K562 (cell line): ENCODE data around the gene ZNF213. TPM values are rescaled to one million over a fixed set of nuclear protein-coding genes. Genes with fewer than 3 reads are reported as not detected.

ENCODE experiments used
- FOXA3 ChIP-seq, 2 experiments: fragments of 450-650 bp in 1 of 2; sonication (generic) in 1 of 2; formaldehyde crosslinking; IDR thresholded peaks in 1 of 2; conservative IDR thresholded peaks in 1 of 2; 2 replicates each; pipeline versions ENCODE4 v1.4.0 to v1.8.0; 2020 to 2022; ENCODE audit warnings: mild to moderate bottlenecking in 2 of 2, missing genetic modification reagents in 1 of 2
- GABPB1 ChIP-seq: sonication (generic); formaldehyde crosslinking; IDR thresholded peaks from 2 replicates; pipeline ENCODE4 v1.8.0; 2022; ENCODE audit warnings: mild to moderate bottlenecking, missing genetic modification reagents
- NFIC ChIP-seq: fragments of 450-650 bp; IDR thresholded peaks from 2 replicates; pipeline ENCODE4 v1.6.1; 2017; ENCODE audit warnings: mild to moderate bottlenecking, inconsistent platforms
- POLR2G ChIP-seq: fragments of 200-400 bp; formaldehyde crosslinking; IDR thresholded peaks from 2 replicates; pipeline ENCODE4 v1.6.1; 2017; ENCODE audit warnings: low read depth, mild to moderate bottlenecking, antibody characterized with exemption, low read length, moderate library complexity
- RB1 ChIP-seq: fragments of 450-650 bp; IDR thresholded peaks from 2 replicates; pipeline ENCODE4 v1.6.1; 2017; ENCODE audit warnings: low read depth, mild to moderate bottlenecking
- RBBP5 ChIP-seq: fragments of 200-600 bp; sonication (generic); IDR thresholded peaks from 2 replicates; pipeline ENCODE4 v1.6.1; 2012; ENCODE audit warnings: borderline replicate concordance, mild to moderate bottlenecking, low read length, control low read depth, inconsistent platforms; ENCODE audit not compliant: insufficient read depth, poor library complexity, severe bottlenecking
- RFX7 ChIP-seq: fragments of 250-450 bp; sonication (Bioruptor Pico); IDR thresholded peaks from 2 replicates; pipeline ENCODE4 v1.5.1; 2021; ENCODE audit warnings: mild to moderate bottlenecking
- TRIM28 ChIP-seq: fragments of 450-650 bp; IDR thresholded peaks from 2 replicates; pipeline ENCODE4 v1.6.1; 2017
- VEZF1 ChIP-seq: fragments of 200-800 bp; sonication (Bioruptor generic); IDR thresholded peaks from 2 replicates; pipeline ENCODE4 v1.6.1; 2017; ENCODE audit warnings: missing genetic modification characterization, missing compliant biosample characterization
- ZBTB11 ChIP-seq, 3 experiments: fragments of 200-800 bp in 1 of 3; fragments of 250-450 bp in 1 of 3; fragments of 450-650 bp in 1 of 3; sonication (Bioruptor Pico) in 1 of 3; sonication (Bioruptor generic) in 1 of 3; formaldehyde crosslinking in 1 of 3; IDR thresholded peaks; 2 replicates each; pipeline versions ENCODE4 v1.6.1 to v1.8.0; 2016 to 2022; ENCODE audit warnings: mild to moderate bottlenecking in 2 of 3, missing genetic modification characterization in 2 of 3, missing compliant biosample characterization in 1 of 3, moderate library complexity in 1 of 3
- ZBTB40 ChIP-seq, 2 experiments: fragments of 450-650 bp in 1 of 2; sonication (generic) in 1 of 2; formaldehyde crosslinking in 1 of 2; IDR thresholded peaks; 2 replicates each; pipeline versions ENCODE4 v1.7.1 to v1.9.0; 2016 to 2022; ENCODE audit warnings: inconsistent platforms in 1 of 2, mild to moderate bottlenecking in 1 of 2, missing genetic modification reagents in 1 of 2
- ZBTB7A ChIP-seq: IDR thresholded peaks from 2 replicates; pipeline ENCODE4 v1.6.1; 2011; ENCODE audit warnings: low read depth, mild to moderate bottlenecking, low read length, moderate library complexity, borderline replicate concordance; ENCODE audit not compliant: control insufficient read depth
- polyA plus RNA-seq, 8 experiments: library from polyadenylated mRNA; depleted of rRNA in 4 of 8; stranded (reverse) in 5 of 8; unstranded in 3 of 8; fragments of >200 nt; fragmentation: Nextera tagmentation in 2 of 8; fragmentation: Illumina TruSeq in 1 of 8; extraction: Ambion mirVana in 2 of 8; extraction: Trizol in 1 of 8; gene quantifications; 2 replicates each; pipeline versions ENCODE4 v1.2.1 to v1.2.3, GENCODE V29; 2011 to 2014; ENCODE audit warnings: inconsistent platforms in 1 of 8, missing spikeins in 1 of 8
- total RNA-seq, 7 experiments: library from RNA; depleted of rRNA in 6 of 7; stranded (reverse); fragments of >200 nt in 6 of 7; fragmentation: Illumina TruSeq in 2 of 7; extraction: Trizol in 2 of 7; gene quantifications; 2 replicates each; pipeline versions ENCODE4 v1.2.1 to v1.2.3, GENCODE V29; 2011 to 2021; ENCODE audit warnings: low replicate concordance in 1 of 7

The ZNF213 gene
- total and polyA plus RNA-seq, 9 of the 15 experiments (the other 6 are each of a cell fraction or from before 2014, with no cell fraction given) = 0.49 to 10.0 (median 1.8) TPM

- TF ChIP-seq ZBTB40 (IDR thresholded peaks at IDR 0.05) = peak; percentile 44; the same call in 1 of the 2 replicates
- no peak for TF ChIP-seq ZBTB40 (CRISPR knock-in tag; IDR thresholded peaks at IDR 0.05)
- TF ChIP-seq TRIM28 = no peak
- peak; percentile 93 for TF ChIP-seq VEZF1 (CRISPR knock-in tag)
- TF ChIP-seq GABPB1 = 0 out of 2 replicates have a peak, but pooled peaks have one; percentile 15
- TF ChIP-seq ZBTB7A = peak; percentile 72; the same call in 1 of the 2 replicates
- peak; percentile 82 for TF ChIP-seq POLR2G
- TF ChIP-seq ZBTB11 (CRISPR knock-in tag; IDR thresholded peaks at IDR 0.05) = peak in 1 of 3 experiments; percentile 5; a peak in 1 of 6 replicates
- peak; percentile 85 for TF ChIP-seq RB1
- TF ChIP-seq RFX7 (CRISPR knock-in tag) = no peak
- TF ChIP-seq FOXA3 (CRISPR knock-in tag; conservative IDR thresholded peaks at IDR 0.05 in 1 of 2, IDR thresholded peaks at IDR 0.05 in 1 of 2) = no peak
- TF ChIP-seq NFIC = peak; percentile 62
- TF ChIP-seq RBBP5 = peak; percentile 23
Observed at GRCh38 chr16:3135126-3135715, 392 bp downstream of the ZNF213 start (continued).
